ENCODE measurements around the gene CHRND.

The CHRND gene

DNA sequence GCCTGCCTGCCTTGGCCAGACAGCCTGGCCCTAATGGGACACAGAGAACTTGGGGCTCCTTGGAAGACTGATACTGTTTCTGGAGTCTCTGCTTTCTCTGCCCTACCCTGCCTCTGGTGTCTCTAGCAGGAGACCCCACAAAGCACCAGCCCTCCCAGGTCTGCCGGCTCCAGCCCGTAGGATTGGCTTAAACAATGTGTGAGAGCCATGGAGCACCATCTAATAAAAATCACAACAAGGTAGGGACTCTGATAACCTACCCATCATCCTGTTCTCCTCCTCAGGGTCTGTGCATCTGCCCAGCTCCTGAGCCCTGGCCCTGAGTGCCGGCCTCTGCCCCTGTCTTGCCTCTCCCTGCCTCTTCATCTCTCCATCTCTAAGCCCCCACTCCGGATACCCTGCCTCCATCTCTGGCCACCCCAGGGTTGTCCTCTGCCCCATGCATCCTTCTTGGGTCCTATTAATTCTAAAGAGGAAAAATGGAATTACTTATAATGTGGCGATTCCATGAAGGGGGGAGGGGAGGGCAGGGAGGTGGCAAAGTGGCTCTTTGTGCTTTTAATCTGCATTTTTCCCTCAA lies 37.1 kb upstream of the CHRND start:
- TF ChIP-seq EZH2phosphoT487 (IDR thresholded peaks at IDR 0.05; ENCODE audit: low read depth): no peak
- TF ChIP-seq, protein P1, sequence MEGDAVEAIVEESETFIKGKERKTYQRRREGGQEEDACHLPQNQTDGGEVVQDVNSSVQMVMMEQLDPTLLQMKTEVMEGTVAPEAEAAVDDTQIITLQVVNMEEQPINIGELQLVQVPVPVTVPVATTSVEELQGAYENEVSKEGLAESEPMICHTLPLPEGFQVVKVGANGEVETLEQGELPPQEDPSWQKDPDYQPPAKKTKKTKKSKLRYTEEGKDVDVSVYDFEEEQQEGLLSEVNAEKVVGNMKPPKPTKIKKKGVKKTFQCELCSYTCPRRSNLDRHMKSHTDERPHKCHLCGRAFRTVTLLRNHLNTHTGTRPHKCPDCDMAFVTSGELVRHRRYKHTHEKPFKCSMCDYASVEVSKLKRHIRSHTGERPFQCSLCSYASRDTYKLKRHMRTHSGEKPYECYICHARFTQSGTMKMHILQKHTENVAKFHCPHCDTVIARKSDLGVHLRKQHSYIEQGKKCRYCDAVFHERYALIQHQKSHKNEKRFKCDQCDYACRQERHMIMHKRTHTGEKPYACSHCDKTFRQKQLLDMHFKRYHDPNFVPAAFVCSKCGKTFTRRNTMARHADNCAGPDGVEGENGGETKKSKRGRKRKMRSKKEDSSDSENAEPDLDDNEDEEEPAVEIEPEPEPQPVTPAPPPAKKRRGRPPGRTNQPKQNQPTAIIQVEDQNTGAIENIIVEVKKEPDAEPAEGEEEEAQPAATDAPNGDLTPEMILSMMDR (IDR thresholded peaks at IDR 0.05; ENCODE audit: low read depth, low read length): no peak
- Histone ChIP-seq H4K20me1 (ENCODE audit: insufficient read depth, low read length) (no peaks in the 10 kb centered on the region), H3K27me3 (ENCODE audit: low read depth, low read length) (no peaks in the 10 kb centered on the region), H3K27ac (ENCODE audit: low read length) (no peak overlapping the region), H3K79me2 (ENCODE audit: low read length) (no peaks in the 10 kb centered on the region), H3K9ac (ENCODE audit: low read length) (no peak overlapping the region), H3K9me3 (ENCODE audit: insufficient read depth, low read length) (no peaks in the 10 kb centered on the region), H3K36me3 (replicated peaks; ENCODE audit: low read depth, low read length) (no peaks in the 10 kb centered on the region), H3K4me3 (ENCODE audit: low read length) (no peak overlapping the region), H2AFZ (ENCODE audit: low read depth, low read length) (no peak overlapping the region), H3K4me1 (ENCODE audit: low read length) (no peaks in the 10 kb centered on the region), H3K4me2 (ENCODE audit: low read length) (no peak overlapping the region)

- no peak overlapping the region for H3K4me3 ChIP-seq (ENCODE audit: low read length)
- no peaks in the 10 kb centered on the region for H3K4me1 ChIP-seq (ENCODE audit: low read length)
- TF ChIP-seq, protein P1 (IDR thresholded peaks at IDR 0.05; ENCODE audit: low read depth, low read length): no peak
- no peak for TF ChIP-seq EZH2phosphoT487 (IDR thresholded peaks at IDR 0.05; ENCODE audit: low read depth)
- no peaks in the 10 kb centered on the region for H3K36me3 ChIP-seq (replicated peaks; ENCODE audit: low read depth, low read length)
- H4K20me1 ChIP-seq (ENCODE audit: insufficient read depth, low read length): no peaks in the 10 kb centered on the region
- no peak overlapping the region for H3K4me2 ChIP-seq (ENCODE audit: low read length)
- H3K9me3 ChIP-seq (ENCODE audit: insufficient read depth, low read length): no peaks in the 10 kb centered on the region
- H2AFZ ChIP-seq (ENCODE audit: low read depth, low read length): no peak overlapping the region
- H3K9ac ChIP-seq (ENCODE audit: low read length): no peak overlapping the region
- no peaks in the 10 kb centered on the region for H3K27me3 ChIP-seq (ENCODE audit: low read depth, low read length)
- no peaks in the 10 kb centered on the region for H3K79me2 ChIP-seq (ENCODE audit: low read length)
- H3K27ac ChIP-seq (ENCODE audit: low read length): no peak overlapping the region
Observed at GRCh38 chr2:232489516-232490220, 36.3 kb upstream of the CHRND start.

DNA sequence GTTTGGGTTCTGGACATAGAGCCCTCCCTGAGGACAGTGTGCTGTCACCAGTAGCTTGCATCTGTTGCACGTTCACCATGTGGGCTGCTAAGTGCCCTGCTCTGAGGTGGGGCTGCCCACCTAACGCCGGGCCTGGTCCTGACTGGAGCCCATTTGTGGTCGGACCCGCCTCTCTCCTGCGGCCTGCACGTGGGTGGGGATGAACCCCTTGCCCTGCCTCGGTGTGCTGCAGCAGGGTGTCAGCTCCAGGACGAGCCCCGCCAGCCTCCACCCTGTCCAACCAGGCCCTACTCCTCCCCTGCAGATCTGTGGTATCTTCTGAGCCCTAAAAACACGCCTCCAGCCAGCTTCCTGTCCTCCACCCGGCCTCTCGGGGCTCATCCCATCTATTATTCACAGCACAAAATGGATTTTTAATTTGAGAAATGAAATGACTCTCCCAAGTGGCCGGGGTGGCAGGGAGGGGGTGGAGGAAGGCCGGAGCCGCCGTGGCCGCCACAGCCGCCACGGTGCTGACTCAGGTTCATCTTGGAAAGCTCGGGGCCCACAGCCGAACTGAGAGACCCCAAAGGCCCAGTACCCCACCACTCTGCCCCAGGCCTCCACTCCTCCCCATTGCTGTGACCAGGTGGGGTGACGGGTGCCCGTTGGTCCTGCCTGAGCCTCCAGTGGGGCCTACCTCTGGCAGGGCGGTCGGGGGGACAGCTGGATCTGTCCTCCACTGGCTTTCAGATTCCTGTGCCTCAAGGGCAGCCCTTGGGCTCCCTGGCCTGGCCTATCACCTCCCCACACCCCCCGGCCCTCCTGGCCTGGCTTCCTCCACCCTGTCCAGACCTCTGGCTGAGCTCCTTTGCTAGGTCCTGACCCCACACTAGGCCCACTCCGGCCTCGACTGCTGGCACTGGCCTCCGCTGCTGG lies 35.5 kb upstream of the CHRND start:
- no peaks in the 10 kb centered on the region for H3K27me3 ChIP-seq (ENCODE audit: low read depth, low read length)

More for the DNA sequence above, 35.5 kb upstream of the CHRND start:
- Histone ChIP-seq H3K79me2 (ENCODE audit: low read length) (no peaks in the 10 kb centered on the region), H3K36me3 (replicated peaks; ENCODE audit: low read depth, low read length) (no peaks in the 10 kb centered on the region), H4K20me1 (ENCODE audit: insufficient read depth, low read length) (no peaks in the 10 kb centered on the region), H2AFZ (ENCODE audit: low read depth, low read length) (no peak overlapping the region), H3K4me3 (ENCODE audit: low read length) (no peak overlapping the region), H3K4me1 (ENCODE audit: low read length) (no peaks in the 10 kb centered on the region), H3K9ac (ENCODE audit: low read length) (no peak overlapping the region), H3K4me2 (ENCODE audit: low read length) (no peak overlapping the region), H3K9me3 (ENCODE audit: insufficient read depth, low read length) (no peaks in the 10 kb centered on the region), H3K27ac (ENCODE audit: low read length) (no peak overlapping the region)
- no peak for TF ChIP-seq EZH2phosphoT487 (IDR thresholded peaks at IDR 0.05; ENCODE audit: low read depth)
- TF ChIP-seq, protein P1 (IDR thresholded peaks at IDR 0.05; ENCODE audit: low read depth, low read length): no peak

Data from OCI-LY3 (cell line).